NCI-H446 (cell line): ENCODE data around the gene FSTL3.
A peak's percentile ranks its signal among the peaks of the same experiment; 100 is the strongest.
"Not testable (repeated sequence)": the region's sequence is repeated elsewhere in the genome, so short reads cannot be mapped to it uniquely, and the experiment has no call there.

Experiments
- DNase-seq, 2 experiments: peaks; one replicate each; lab custom pipeline; 2025; lab: John Stamatoyannopoulos, UW

Gene FSTL3

DNA sequence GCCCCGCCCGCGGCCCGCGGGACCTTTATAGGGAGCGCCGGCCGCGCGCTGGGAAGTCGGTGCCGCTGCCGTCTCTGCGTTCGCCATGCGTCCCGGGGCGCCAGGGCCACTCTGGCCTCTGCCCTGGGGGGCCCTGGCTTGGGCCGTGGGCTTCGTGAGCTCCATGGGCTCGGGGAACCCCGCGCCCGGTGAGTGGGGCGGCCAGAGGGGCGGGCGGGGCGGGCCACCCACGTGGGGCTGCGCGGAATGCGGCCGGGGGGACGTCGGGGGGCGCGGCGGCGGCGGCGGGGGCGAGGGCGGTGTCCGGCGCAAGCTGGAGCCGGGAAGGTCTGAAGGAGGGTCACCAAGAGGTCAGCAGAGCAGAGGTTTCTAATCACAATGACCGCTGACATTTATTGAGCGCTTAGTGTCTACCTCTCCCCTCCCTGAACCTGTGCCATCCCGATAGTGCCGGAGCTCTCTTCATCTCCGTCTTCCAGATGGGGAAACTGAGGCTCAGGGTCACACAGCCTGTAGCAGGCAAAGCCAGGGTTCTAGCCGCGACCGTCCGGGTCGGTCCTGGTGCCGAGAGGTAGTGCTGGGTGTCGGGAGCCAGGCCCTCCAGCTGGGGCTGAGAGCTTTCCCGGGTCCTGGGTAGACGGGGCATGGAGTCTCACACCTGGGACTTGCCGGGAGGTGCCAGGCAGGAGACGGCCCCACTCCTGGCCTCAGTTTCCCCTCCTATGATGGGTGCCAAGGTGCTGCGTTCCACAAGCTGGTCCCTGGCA is at the start of gene FSTL3:
TSS of gene FSTL3 (plus strand) at position 54 of the 767 bp plus-strand sequence. CDS start at position 86, 32 bp downstream.
- no peak for DNase-seq

DNA sequence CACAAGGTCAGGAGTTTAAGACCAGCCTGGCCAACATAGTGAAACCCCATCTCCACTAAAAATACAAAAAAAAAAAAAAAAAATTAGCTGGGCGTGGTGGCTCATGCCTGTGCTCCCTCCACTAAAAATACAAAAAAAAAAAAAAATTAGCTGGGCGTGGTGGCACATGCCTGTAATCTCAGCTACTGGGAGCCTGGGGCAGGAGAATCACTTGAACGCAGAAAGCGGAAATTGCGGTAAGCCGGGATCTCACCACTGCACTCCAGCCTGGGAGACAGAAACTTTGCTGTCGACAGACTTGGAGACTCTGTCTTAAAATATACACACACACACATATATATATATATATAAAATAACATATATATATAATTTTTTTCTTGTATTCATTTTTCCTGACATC is 49.6 kb upstream of the FSTL3 start:
- not testable (repeated sequence) for DNase-seq

DNA sequence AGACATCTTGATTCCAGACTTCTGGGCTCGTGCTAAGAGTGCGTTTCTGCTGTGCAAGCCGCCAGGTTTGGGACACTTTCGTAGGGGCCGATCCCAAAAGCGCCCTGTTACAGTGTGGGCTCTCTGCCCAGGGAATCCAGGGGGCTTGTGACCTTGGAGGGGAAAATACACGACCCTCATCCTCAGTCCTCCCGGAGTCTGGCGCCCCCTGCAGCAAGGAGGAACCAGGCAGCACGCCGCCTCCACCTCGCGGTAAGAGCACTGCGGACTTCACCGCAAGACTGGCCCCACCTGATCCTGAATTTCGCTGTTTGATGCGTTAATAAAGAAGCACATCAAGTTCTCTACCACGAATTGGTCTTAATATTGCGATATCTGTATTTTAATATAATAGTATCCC is 48.0 kb upstream of the FSTL3 start:
- no peak for DNase-seq

DNA sequence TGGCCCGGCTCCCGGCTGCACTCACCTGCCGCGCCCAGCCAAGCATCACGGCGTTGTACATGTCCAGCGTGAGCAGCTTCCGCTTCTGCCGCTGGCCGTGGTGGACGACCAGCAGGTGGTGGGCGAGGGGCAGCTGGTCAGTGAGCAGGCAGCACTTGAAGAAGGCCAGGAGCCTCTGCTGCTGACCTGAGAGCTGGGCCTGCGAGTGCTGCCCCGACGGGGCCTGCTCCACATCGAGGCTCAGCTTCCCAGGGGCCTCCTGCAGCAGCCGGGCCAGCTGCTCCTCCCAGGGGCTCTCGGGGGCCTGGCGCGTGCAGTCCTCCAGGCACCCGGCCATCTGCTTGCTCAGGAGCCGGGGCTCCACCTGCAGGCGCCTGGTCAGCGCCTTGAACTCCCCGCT is 46.7 kb upstream of the FSTL3 start:
- not testable (repeated sequence) for DNase-seq

DNA sequence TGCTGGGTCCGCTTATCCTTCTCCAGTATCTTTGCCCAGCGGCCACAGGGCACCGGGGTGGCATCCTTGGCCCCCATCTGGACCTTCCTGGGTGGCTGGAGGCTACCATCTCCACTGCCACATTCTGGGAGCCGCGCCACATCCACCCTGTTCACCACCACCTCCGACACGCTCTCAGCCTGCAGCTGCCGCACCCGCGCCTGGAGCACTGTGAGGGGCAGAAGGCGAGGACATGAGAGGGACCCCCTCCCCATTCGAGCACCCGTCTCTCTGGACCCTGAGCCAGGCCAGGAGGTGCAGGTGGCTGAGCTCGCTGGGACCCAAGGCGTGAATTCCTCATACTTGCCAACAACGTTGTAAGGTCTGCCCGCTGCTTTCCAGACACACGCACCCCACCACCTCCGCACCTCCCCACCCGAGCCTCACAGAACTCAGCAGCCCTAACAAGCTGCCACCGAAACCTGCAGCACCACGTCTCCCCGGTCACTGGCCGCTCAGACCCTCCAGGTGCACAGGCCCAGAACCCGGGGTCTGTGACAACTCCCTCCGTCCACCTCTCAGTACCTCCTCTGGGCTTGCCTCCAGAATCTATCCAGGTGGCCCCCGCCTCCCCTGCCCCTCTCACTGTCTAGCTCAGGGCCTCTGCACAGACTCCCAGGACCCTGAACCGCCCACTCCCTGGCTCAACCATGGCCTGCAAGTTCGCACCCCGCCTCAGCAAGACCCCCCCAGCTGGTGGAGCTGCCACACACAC is 46.1 kb upstream of the FSTL3 start:
- DNase-seq, result no peak

DNA sequence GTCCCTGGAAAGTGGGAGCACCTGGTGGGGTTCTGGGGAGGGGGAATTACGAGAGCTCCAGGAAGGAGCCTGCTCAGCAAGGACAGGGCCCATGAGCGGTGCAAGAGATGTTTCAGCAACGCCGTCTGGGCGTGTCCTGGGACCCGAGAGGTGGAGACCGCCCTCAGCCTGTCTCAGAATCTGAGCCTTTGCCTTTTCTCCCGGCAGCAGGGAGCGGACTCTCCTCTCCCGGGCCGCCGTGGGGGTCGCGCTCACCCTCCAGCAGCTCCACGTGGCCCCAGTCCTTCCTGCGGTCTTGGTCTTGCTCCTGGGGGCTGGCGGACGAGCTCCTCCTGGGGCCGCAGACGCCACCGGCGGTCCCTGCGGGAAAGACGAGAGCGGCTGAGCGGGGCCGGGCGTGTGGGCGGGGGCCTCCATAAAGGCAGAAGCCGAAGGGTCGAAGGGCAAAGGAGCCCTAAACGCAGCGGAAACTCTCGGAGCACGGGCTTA is 43.6 kb upstream of the FSTL3 start:
- DNase-seq, result peak in 1 of 2 experiments; percentile 51

DNA sequence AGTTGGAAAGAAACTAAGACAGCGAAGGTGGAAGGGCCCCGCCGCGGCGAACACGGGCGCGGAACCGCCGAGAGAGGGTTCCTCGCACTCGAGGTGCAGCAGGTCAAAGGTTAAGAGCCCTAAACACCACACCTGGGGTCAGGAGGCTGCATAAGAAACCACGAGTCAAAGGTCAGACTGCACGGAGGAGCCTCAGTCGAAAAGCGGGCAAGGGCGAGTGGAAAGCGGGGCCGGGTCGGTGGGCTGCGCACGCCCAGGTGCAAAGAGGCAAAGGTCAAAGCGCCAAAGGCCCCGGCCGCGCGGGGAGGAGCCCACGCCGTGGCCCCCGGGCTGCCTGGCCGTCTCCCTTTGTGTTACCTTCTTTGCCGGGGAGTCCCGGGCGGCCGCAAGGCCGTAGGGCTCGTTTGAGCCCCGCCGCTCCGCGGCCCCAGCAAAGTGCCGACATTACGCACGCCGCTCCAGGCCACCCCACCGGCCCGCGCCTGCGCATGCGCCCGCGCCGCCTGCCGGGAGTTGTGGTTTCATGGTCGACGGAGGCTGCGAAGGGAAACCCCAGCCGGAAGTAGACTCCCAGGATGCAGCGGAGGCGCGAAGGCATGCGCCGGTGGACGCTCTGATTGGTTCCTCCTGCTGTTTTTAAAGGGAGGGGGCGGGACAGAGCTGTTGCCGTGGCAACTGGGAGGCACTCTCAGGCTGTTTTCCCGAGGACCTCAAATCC is 43.0 kb upstream of the FSTL3 start, which contains the start of gene POLRMT:
TSS of gene POLRMT (minus strand) at position 470 of the 718 bp plus-strand sequence. CDS start at position 445, 25 bp downstream.
- DNase-seq, result peak; percentile 98 to 99

DNA sequence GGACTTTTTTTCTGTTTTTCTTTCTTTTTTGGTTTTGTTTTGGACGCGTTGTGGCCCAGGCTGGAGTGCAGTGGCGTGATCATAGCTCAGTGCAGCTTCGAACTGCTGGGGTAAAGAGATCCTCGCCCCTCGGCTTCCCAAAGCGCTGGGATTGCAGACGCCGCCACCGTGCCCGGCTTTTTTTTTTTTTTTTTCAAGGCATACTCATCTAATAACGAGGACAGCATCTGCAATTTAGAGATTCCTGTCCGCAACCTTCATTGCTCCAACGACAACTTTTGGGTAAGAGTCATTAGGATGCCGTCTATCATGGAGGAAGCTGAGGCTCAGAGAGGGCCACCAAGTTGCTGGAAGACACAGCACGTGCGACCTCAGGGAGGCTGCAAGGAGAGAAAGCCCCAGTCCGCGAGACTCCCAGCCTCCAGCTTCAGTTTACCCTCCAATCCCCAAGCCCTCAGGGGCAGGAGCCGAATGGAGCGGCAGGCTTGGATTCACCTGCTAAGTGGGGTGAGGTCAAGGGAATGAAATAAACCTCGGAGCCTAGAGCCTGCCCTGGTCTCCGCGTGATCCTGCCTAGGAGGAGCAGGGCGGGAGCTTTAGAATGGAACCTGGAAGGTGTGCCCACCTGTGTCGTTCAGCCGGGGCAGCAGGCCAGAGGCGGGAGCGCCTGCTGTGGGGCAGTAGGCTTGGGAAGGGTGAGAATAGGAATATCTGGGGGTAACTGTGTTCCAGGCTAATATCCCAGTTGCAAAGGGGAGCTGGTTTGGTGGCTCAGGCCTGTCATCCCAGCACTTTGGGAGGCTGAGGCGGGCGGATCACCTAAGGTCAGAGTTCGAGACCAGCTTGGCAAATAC is 42.2 kb upstream of the FSTL3 start:
- DNase-seq, result no peak

DNA sequence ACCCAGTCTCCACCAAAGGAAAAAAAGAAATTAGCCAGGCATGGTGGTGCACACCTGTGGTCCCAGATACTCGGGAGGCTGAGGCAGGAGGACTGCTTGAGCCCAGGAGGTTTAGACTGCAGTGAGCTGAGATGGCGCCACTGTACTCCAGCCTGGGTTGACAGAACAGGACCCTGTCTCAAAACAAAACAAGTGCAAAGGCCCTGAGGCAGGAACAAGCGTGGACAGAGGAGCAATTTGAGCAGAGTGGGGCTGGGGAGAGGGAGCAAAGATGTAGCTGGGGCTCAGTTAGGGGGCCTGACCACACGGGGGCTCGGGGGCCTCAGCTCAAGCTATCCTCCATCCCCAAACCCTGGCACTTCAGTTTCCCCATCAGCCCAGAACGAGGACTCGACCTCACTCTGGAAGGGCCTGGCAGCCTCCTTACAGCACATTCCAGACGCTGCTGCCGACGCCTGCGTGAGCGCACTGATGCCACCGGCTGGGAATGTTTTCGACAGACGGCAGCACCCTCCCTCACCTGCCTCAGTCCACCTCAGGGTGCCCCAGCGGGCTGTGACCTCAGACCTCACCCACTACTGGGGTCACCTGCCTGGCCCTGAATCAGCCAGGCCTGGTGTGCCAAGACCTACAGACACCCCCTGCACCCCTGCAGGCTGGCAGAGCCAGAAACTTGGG is 41.1 kb upstream of the FSTL3 start:
- DNase-seq, result no peak

DNA sequence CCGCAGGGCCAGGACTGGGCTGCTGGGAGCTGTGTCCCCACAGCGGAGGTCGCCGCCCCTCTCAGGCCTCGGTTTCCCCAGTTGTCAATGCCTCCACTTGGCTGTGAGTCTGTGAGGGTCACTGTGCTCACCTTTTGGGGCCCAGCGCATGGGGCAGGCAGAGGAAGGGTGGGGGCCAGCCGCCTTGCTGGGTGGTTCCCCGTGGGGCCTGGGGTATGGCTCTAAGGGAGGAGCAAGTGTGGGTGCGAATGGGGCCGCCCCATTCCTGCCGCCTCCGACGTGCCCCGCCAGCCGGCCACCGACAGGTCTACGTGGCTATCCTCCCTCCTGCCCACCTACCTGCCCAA is 37.3 kb upstream of the FSTL3 start:
- DNase-seq, result no peak

DNA sequence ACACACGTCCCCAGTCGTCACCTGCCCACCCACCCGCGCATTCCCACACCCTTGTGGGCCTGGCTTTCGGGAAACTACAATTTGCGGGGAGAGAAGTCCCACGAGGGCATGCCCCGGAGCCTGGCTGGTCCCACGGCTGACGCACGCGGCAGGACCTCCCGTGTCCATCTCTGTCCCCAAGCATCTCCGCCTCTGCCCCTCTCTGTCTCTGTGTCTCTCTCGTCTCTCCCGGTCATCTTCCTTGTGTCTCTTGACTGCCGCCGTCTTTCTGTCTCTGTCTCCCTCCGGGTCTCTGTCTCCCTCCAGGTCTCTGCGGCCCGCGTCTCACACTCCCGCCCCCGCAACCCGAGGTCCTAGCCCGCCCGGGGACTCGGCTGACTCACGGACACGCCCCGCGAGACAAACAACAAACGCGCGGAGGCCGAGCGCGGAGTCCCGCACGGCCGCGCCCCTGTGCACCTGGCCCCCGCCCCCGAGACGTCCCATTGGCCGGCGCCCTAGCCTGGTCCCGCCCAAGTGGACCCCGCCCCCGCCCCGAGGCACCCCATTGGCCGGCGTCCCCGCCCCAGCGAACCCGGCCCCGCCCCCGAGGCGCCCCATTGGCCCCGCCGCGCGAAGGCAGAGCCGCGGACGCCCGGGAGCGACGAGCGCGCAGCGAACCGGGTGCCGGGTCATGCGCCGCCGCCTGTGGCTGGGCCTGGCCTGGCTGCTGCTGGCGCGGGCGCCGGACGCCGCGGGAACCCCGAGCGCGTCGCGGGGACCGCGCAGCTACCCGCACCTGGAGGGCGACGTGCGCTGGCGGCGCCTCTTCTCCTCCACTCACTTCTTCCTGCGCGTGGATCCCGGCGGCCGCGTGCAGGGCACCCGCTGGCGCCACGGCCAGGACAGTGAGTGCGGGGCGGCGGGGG is 36.7 kb upstream of the FSTL3 start, which contains the start of gene FGF22:
TSS of gene FGF22 (plus strand) at position 627 of the 908 bp plus-strand sequence. CDS start at position 674, 47 bp downstream.
- DNase-seq, result peak; percentile 81 to 95

DNA sequence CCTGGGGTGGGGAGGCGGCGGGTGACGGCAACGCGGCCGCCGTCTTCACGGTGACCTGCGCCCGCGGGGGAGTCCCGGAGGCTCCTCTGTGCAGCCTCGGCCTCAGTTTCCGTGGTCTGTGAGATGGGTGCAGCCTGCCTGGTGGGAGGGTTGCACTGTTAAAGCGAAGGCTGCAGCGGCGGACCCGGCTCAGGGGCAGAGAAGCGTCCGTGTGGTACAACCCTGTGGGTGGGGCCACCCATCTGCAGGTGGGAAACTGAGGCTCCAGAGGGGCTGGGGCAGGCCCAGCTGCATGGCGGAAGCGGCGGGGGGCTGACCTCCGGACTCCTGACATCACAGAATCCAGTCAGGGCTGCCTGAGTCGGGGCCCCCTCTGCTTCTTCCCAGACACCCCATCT is 36.0 kb upstream of the FSTL3 start:
- no peak for DNase-seq

DNA sequence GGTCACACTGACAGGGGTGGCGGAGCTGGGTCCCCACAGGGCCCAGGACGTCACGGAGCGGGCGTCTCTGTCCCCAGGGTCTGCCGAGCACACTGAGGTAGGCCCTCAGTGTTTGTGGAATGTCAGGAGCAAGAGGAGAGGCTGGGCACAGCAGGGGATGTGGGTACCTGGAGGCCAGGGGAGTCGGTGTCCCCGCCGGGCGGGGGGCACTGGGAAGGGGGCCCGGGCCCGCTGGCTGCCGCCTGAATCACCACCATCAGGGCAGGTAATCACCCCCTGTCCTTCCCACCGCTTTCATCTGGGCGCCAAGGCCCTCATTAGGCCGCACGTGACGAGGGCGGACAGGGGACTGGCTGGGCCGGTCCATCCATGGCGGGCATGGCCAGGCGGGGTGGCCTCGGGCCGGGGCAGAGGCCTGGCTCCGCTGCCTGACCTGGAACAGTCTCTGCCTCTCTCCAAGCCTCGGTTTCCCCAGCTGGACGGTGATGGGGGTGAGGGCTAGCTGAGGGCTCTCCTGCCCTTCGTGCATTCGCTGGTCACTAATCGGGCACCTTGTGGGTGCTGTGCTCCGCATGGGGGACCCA is 35.5 kb upstream of the FSTL3 start:
- DNase-seq, result no peak

DNA sequence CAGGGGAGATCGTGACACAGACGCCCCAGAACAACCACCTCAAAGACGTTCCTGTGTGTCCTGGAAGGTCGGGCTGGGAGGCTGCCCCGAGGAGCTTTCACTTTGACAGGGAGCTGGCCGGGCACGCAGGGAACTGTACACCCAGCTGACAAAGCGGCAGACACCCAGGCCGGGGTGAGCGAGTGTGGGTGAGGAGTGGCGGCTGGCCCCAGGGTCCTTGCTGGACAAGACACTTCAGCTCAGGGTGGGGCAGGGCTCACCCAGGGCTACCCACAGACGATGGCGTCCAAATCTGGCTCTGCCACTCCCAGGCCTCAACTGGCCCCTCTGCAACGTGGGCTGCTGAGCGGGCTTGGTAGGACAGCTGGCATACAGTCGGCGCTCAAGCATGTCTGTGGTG is 34.5 kb upstream of the FSTL3 start:
- no peak for DNase-seq

DNA sequence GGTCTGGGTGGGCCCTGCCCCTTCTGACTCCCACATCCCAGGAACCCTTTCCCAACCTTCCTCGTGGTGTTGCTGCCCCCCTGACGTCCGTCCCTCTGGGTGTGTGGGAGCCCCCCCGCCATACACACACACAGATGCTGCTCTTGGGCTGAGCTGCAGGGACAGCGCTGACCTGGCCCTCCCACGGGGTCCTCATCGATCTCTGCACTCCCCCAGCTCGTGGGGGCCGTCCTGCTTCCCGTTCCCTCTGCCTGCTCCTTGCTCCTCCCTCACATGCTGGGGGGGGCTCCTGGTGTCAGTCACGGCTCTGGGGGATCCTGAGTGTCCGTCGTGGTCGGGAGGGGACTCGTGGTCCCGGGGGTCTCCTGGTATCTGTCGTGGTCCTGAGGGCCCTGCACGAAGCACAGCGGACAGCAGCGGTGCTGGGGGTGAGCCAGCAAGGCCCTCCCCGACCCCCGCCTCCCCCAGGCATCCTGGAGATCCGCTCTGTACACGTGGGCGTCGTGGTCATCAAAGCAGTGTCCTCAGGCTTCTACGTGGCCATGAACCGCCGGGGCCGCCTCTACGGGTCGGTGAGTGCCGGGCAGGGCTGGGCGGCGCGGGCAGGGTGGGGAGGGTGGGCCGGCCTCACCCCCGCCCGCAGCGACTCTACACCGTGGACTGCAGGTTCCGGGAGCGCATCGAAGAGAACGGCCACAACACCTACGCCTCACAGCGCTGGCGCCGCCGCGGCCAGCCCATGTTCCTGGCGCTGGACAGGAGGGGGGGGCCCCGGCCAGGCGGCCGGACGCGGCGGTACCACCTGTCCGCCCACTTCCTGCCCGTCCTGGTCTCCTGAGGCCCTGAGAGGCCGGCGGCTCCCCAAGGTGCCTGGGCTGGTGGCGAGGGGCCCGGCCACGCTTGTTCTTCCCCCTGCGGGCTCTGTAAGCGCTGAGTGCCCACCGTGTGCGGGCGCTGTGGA is 33.1 kb upstream of the FSTL3 start:
- DNase-seq, result no peak

DNA sequence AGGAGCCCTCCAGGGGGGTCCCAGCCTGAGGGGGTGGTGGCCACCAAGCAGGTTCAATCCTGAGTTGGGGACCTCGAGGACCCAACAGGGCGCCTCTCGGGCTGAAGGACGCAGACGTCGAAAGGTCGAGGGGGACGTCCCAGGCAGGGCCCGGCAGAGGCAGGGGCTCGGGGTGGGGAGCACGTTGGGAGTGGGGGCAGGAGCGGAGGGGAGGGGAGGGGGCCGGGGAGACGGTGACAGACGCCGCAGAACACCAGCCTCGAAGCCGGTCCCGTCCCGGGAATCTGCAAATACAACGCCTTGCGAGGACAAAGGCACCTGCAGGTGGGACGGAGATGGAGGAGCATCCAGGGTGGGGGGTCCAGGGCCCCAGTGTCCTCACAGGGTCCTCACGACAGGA is 32.5 kb upstream of the FSTL3 start:
- DNase-seq, result no peak

DNA sequence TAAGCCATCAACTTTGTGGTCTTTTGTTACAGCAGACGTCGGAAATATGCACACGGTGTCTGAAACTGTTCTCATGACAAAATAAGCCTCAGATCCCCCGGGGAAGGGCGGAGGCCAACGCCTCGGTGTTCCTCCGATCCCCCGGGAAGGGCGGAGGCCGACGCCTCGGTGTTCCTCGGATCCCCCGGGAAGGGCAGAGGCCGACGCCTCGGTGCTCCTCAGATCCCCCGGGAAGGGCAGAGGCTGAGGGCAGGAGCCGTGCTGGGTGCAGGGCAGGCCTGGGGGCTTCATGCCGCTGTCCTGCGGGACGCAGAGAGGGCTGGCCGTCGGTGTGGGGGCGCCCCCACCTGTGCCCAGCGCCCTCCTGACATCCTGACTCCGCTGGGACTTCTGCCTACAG is 31.8 kb upstream of the FSTL3 start:
- DNase-seq, result no peak

DNA sequence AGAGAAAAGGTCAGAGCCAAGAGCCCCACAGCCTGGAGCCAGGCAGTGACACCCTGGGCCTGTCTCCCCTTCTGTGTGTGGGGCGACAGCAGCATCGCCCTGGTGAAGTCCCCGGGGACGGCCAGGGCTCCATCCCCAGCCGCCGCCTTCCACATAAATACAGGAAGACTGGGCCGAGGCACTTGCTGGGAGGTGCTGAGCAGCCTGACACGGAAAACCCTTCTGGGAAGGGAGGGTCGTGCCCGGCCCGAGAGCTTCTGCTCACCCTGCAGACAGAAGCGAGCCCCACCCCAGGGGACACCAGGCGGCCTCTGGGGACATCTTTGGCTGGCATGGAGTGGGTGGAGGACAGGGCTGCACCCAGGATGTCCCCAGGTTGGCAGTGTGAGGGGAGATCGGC is 31.4 kb upstream of the FSTL3 start:
- DNase-seq, result no peak
